GM10847 (cell line): ENCODE measurements around the gene ZNF831.

Source experiments
- POLR2A ChIP-seq: IDR thresholded peaks from 2 replicates; pipeline ENCODE4 v1.6.1; 2011; ENCODE audit not compliant: insufficient read length; ENCODE audit errors: extremely low read depth

The ZNF831 gene

GRCh38 chr20:59134182-59134581 lies 29.4 kb upstream of the ZNF831 start:
- TF ChIP-seq POLR2A = no peak

GRCh38 chr20:59135093-59135492 lies 28.5 kb upstream of the ZNF831 start:
- no peak for TF ChIP-seq POLR2A

GRCh38 chr20:59136027-59136426 lies 27.6 kb upstream of the ZNF831 start:
- no peak for TF ChIP-seq POLR2A

- TF ChIP-seq POLR2A = no peak
Measured at GRCh38 chr20:59137532-59137931, 26.1 kb upstream of the ZNF831 start.

- TF ChIP-seq POLR2A = no peak
Measured at GRCh38 chr20:59138114-59138748, 25.4 kb upstream of the ZNF831 start.

GRCh38 chr20:59139998-59140397 lies 23.6 kb upstream of the ZNF831 start:
- TF ChIP-seq POLR2A = no peak

- TF ChIP-seq POLR2A = no peak
Measured at GRCh38 chr20:59141818-59142581, 21.6 kb upstream of the ZNF831 start.

- TF ChIP-seq POLR2A = no peak
Measured at GRCh38 chr20:59143326-59143725, 20.3 kb upstream of the ZNF831 start.

- TF ChIP-seq POLR2A = no peak
Measured at GRCh38 chr20:59144179-59144830, 19.3 kb upstream of the ZNF831 start.

GRCh38 chr20:59144831-59145196 lies 18.8 kb upstream of the ZNF831 start:
- no peak for TF ChIP-seq POLR2A

- TF ChIP-seq POLR2A = no peak
Measured at GRCh38 chr20:59145247-59145923, 18.2 kb upstream of the ZNF831 start.

- TF ChIP-seq POLR2A = no peak
Measured at GRCh38 chr20:59145924-59146779, 17.5 kb upstream of the ZNF831 start.

GRCh38 chr20:59146780-59147565 lies 16.6 kb upstream of the ZNF831 start:
- TF ChIP-seq POLR2A = no peak

GRCh38 chr20:59147586-59147985 lies 16.0 kb upstream of the ZNF831 start:
- no peak for TF ChIP-seq POLR2A
